SK-N-SH treated with all-trans-retinoic acid at 6 μM for 48 hours (cell line): ENCODE results near the gene ACADVL.
"Not testable (repeated sequence)": the region's sequence is repeated elsewhere in the genome, so short reads cannot be mapped to it uniquely, and the experiment has no call there.

Experiments used
- ATAC-seq: fragments of 200-7000 bp; cut with Tn5 transposase; 3 replicates; pipeline ENCODE4 v1.9.1; 2020; ENCODE audit warnings: mild to moderate bottlenecking, moderate library complexity
- ARNTL ChIP-seq: fragments of 450-650 bp; formaldehyde crosslinking; IDR thresholded peaks from 2 replicates; pipeline ENCODE4 v1.5.0; 2020; ENCODE audit warnings: low read depth, mild to moderate bottlenecking, moderate library complexity, borderline replicate concordance
- CSDC2 ChIP-seq: fragments of 250-450 bp; sonication (Bioruptor Pico); IDR thresholded peaks from 2 replicates; pipeline ENCODE4 v1.5.0; 2020; ENCODE audit warnings: mild to moderate bottlenecking, moderate library complexity
- ESRRG ChIP-seq: fragments of 250-450 bp; sonication (Bioruptor Pico); IDR thresholded peaks from 2 replicates; pipeline ENCODE4 v1.6.1; 2021; ENCODE audit warnings: mild to moderate bottlenecking
- GLIS3 ChIP-seq: fragments of 250-450 bp; sonication (Bioruptor Pico); IDR thresholded peaks from 2 replicates; pipeline ENCODE4 v1.5.0; 2020; ENCODE audit warnings: mild to moderate bottlenecking, moderate library complexity
- ISL1 ChIP-seq: fragments of 250-450 bp; sonication (Bioruptor Pico); IDR thresholded peaks from 2 replicates; pipeline ENCODE4 v2.1.2; 2022; ENCODE audit warnings: mild to moderate bottlenecking, moderate library complexity
- OSR1 ChIP-seq: fragments of 250-450 bp; sonication (Bioruptor Pico); IDR thresholded peaks from 2 replicates; pipeline ENCODE4 v1.8.0; 2022; ENCODE audit warnings: moderate library complexity, mild to moderate bottlenecking, inconsistent platforms
- PPARA ChIP-seq: fragments of 250-450 bp; sonication (Bioruptor Pico); IDR thresholded peaks from 2 replicates; pipeline ENCODE4 v1.5.0; 2020; ENCODE audit warnings: mild to moderate bottlenecking, borderline replicate concordance
- SNAI2 ChIP-seq: fragments of 250-450 bp; sonication (Bioruptor Pico); IDR thresholded peaks from 2 replicates; pipeline ENCODE4 v1.5.0; 2020; ENCODE audit warnings: mild to moderate bottlenecking, moderate library complexity
- TCF4 ChIP-seq: fragments of 250-450 bp; sonication (Bioruptor Pico); IDR thresholded peaks from 2 replicates; pipeline ENCODE4 v1.8.0; 2021; ENCODE audit warnings: mild to moderate bottlenecking, moderate library complexity, borderline replicate concordance
- TOX ChIP-seq: fragments of 250-450 bp; sonication (Bioruptor Pico); IDR thresholded peaks from 2 replicates; pipeline ENCODE4 v1.8.0; 2021; ENCODE audit warnings: mild to moderate bottlenecking, moderate library complexity, borderline replicate concordance
- ZC3H10 ChIP-seq: fragments of 250-450 bp; sonication (Bioruptor Pico); IDR thresholded peaks from 2 replicates; pipeline ENCODE4 v1.5.1; 2021; ENCODE audit warnings: mild to moderate bottlenecking, moderate library complexity
- ZFP3 ChIP-seq: fragments of 250-450 bp; sonication (Bioruptor Pico); IDR thresholded peaks from 2 replicates; pipeline ENCODE4 v1.5.0; 2020; ENCODE audit warnings: mild to moderate bottlenecking, moderate library complexity
- ZFP30 ChIP-seq: fragments of 450-650 bp; formaldehyde crosslinking; IDR thresholded peaks from 2 replicates; pipeline ENCODE4 v1.5.0; 2022; ENCODE audit warnings: mild to moderate bottlenecking, moderate library complexity
- ZNF565 ChIP-seq: fragments of 450-650 bp; formaldehyde crosslinking; conservative IDR thresholded peaks from 2 replicates; pipeline ENCODE4 v1.5.0; 2020; ENCODE audit warnings: low read depth, mild to moderate bottlenecking, moderate library complexity
- ZNF70 ChIP-seq: fragments of 450-650 bp; formaldehyde crosslinking; IDR thresholded peaks from 2 replicates; pipeline ENCODE4 v1.5.0; 2020; ENCODE audit warnings: mild to moderate bottlenecking, moderate library complexity
- ZNF8 ChIP-seq: fragments of 450-650 bp; formaldehyde crosslinking; IDR thresholded peaks from 2 replicates; pipeline ENCODE4 v1.5.0; 2020; ENCODE audit warnings: mild to moderate bottlenecking, moderate library complexity
- TF ChIP-seq, protein P1 (sequence below): fragments of 250-450 bp; sonication (Bioruptor Pico); IDR thresholded peaks from 2 replicates; pipeline ENCODE4 v1.5.1; 2020; ENCODE audit warnings: low read depth, mild to moderate bottlenecking, moderate library complexity
- TF ChIP-seq, protein P2 (sequence below): fragments of 250-450 bp; sonication (Bioruptor Pico); IDR thresholded peaks from 2 replicates; pipeline ENCODE4 v1.5.0; 2020; ENCODE audit warnings: mild to moderate bottlenecking, moderate library complexity

ACADVL gene

GRCh38 chr17:7219812-7220592 is at the start of gene ACADVL, which contains the start of gene DLG4:
Gene ACADVL, plus strand, starts transcription at chr17:7219938. Its CDS starts 47 bp downstream, at chr17:7219985.
Gene DLG4, minus strand, starts transcription at chr17:7219836.
- peak; percentile 79 for ATAC-seq

GRCh38 chr17:7172522-7173191 is 47.1 kb upstream of the ACADVL start:
- ATAC-seq = not testable (repeated sequence)

More at GRCh38 chr17:7219812-7220592, at the start of gene ACADVL, which contains the start of gene DLG4:
- peak; percentile 72; the same call in 1 of the 2 replicates for TF ChIP-seq PPARA (CRISPR knock-in tag)
- no peak for TF ChIP-seq ISL1 (CRISPR knock-in tag)
- TF ChIP-seq ZNF70 (CRISPR knock-in tag) = 0 out of 2 replicates have a peak, but pooled peaks have one; percentile 18
- peak; percentile 76; the same call in 1 of the 2 replicates for TF ChIP-seq GLIS3 (CRISPR knock-in tag)
- TF ChIP-seq, all 23 proteins: peak for 3

DNA sequence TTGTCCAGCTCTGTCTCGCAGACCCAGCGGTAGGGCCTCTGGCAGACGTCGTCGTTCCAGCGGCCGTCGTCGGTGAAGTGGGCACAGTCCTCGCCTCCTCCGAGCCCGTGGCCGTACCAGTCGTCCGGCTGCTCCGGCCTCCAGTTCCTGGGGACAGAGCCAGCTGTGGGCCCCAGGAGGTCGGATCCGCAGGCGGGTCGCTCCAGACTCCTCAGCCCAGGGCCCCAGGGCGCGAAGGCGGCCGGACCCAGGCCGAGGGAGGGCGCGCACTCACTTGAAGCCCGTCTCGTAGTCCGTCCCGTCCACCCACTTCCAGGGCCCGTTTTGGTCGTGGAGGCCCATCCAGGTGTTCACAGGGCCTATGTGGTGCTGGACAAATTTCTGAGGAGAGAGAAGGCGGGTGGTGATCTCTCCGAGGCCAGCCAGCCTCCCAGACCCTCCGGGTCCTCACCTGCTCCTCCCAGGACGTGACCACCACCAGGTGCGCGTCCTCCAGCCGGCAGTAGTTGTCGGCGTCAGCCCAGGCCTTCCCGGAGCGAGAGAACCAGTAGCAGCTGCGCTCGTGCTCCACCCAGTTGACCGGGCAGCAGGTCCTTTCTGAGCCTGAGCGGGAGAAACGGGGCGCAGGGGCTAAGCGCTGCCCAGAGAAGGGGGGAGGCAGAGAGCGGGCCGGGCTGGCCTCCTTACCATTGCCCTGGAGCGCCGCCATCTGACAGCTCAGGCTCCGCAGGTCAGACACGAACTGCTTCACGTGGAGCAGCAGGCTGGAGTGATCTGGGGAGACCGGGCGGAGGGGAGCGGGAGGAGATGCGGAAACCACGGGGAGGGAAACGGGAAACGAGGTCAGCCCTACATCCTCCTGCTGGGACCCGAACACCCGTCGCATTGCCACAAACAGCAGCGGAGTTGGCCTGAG is 45.8 kb upstream of the ACADVL start:
- no peak for ATAC-seq
- TF ChIP-seq ISL1 (CRISPR knock-in tag) = no peak
- TF ChIP-seq ESRRG (CRISPR knock-in tag) = no peak
- no peak for TF ChIP-seq ZNF8 (CRISPR knock-in tag)
- no peak for TF ChIP-seq PPARA (CRISPR knock-in tag)
- TF ChIP-seq SNAI2 (CRISPR knock-in tag) = no peak
- TF ChIP-seq ARNTL = no peak
- no peak for TF ChIP-seq ZC3H10 (CRISPR knock-in tag)
- TF ChIP-seq, protein P1, sequence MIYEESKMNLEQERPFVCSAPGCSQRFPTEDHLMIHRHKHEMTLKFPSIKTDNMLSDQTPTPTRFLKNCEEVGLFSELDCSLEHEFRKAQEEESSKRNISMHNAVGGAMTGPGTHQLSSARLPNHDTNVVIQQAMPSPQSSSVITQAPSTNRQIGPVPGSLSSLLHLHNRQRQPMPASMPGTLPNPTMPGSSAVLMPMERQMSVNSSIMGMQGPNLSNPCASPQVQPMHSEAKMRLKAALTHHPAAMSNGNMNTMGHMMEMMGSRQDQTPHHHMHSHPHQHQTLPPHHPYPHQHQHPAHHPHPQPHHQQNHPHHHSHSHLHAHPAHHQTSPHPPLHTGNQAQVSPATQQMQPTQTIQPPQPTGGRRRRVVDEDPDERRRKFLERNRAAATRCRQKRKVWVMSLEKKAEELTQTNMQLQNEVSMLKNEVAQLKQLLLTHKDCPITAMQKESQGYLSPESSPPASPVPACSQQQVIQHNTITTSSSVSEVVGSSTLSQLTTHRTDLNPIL (CRISPR knock-in tag) = no peak
- no peak for TF ChIP-seq ZNF565 (CRISPR knock-in tag)
- TF ChIP-seq TOX = no peak
- no peak for TF ChIP-seq OSR1 (CRISPR knock-in tag)
- TF ChIP-seq TCF4 (CRISPR knock-in tag) = no peak
- no peak for TF ChIP-seq ZFP3
- TF ChIP-seq GLIS3 (CRISPR knock-in tag) = no peak
- no peak for TF ChIP-seq CSDC2 (CRISPR knock-in tag)
- TF ChIP-seq, protein P2, sequence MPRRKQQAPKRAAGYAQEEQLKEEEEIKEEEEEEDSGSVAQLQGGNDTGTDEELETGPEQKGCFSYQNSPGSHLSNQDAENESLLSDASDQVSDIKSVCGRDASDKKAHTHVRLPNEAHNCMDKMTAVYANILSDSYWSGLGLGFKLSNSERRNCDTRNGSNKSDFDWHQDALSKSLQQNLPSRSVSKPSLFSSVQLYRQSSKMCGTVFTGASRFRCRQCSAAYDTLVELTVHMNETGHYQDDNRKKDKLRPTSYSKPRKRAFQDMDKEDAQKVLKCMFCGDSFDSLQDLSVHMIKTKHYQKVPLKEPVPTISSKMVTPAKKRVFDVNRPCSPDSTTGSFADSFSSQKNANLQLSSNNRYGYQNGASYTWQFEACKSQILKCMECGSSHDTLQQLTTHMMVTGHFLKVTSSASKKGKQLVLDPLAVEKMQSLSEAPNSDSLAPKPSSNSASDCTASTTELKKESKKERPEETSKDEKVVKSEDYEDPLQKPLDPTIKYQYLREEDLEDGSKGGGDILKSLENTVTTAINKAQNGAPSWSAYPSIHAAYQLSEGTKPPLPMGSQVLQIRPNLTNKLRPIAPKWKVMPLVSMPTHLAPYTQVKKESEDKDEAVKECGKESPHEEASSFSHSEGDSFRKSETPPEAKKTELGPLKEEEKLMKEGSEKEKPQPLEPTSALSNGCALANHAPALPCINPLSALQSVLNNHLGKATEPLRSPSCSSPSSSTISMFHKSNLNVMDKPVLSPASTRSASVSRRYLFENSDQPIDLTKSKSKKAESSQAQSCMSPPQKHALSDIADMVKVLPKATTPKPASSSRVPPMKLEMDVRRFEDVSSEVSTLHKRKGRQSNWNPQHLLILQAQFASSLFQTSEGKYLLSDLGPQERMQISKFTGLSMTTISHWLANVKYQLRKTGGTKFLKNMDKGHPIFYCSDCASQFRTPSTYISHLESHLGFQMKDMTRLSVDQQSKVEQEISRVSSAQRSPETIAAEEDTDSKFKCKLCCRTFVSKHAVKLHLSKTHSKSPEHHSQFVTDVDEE = no peak

DNA sequence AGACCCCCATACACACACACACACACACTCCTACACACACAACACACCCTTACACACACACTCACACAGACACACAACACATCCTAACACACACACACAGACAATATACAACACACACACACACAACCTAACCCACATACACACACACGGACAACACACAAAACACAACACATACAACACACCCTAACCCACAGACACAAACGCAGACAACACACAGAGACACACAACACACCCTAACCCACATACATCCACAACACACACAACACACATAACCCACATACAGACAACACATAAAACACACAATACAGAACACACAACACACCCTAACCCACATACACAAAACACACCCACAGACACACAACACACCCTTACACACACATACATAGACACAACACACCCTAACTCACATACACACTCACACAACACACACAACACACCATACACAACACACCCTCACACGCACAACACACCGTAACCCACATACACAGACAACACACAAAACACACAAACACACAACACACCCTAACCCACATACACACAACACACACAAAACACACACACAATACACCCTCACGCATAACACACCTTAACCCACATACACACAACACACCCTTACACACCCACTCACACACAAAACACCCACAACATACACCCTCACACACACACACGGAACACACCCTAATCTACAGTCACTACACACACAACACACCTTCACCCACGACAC is 45.0 kb upstream of the ACADVL start:
- ATAC-seq = no peak
- no peak for TF ChIP-seq ZNF70 (CRISPR knock-in tag)
- TF ChIP-seq ZFP30 = no peak
- no peak for TF ChIP-seq PPARA (CRISPR knock-in tag)
- TF ChIP-seq, protein P2 = no peak
- TF ChIP-seq TCF4 (CRISPR knock-in tag) = no peak
- no peak for TF ChIP-seq GLIS3 (CRISPR knock-in tag)
- no peak for TF ChIP-seq ESRRG (CRISPR knock-in tag)
- TF ChIP-seq ZC3H10 (CRISPR knock-in tag) = no peak
- no peak for TF ChIP-seq TOX
- no peak for TF ChIP-seq ISL1 (CRISPR knock-in tag)
